T-cell (primary cell): Measurements from ENCODE around the gene DCAF5. TPM values are rescaled to one million over a fixed set of nuclear protein-coding genes. Genes with fewer than 3 reads are reported as not detected.

Experiments used
- ATAC-seq, 4 experiments: fragments of 200-7000 bp in 3 of 4; fragments of 150-1000 bp in 1 of 4; cut with Tn5 transposase; replicated peaks in 1 of 4; 1 replicate in 3 of 4; 2 replicates in 1 of 4; pipeline ENCODE4 v1.10.0; 2021; ENCODE audit warnings: moderate library complexity in 3 of 4, mild to moderate bottlenecking in 2 of 4, moderate number of reproducible peaks in 1 of 4
- CTCF ChIA-PET, 2 donors: fragments of 300-600 bp; sonication (Branson Sonifier 250); formaldehyde crosslinking; loops; one replicate each; lab custom pipeline; 2022; ENCODE audit warnings: antibody characterized with exemption in 2 of 2; lab: Charles Lee
- POLR2A ChIA-PET, 2 donors: fragments of 300-600 bp; sonication (Branson Sonifier 250); formaldehyde crosslinking; loops; one replicate each; lab custom pipeline; 2022; ENCODE audit warnings: antibody characterized with exemption in 2 of 2; lab: Charles Lee
- DNase-seq, 35 experiments: peaks; one replicate each; pipeline versions ENCODE4 v3.0.0 to v3.0.0-alpha.2; 2013 to 2023
- H3K27ac ChIP-seq: one replicate; pipeline ENCODE4 v1.5.1; 2013; ENCODE audit warnings: low read length
- H3K27me3 ChIP-seq, 2 experiments: replicated peaks in 1 of 2; 1 replicate in 1 of 2; 2 replicates in 1 of 2; pipeline versions ENCODE4 v1.6.1 to v1.7.0; 2013; ENCODE audit warnings: low read length in 1 of 2, mixed read lengths in 1 of 2; ENCODE audit not compliant: control insufficient read depth in 2 of 2, insufficient read depth in 2 of 2; ENCODE audit errors: extremely low read depth in 1 of 2
- H3K36me3 ChIP-seq, 2 donors: 1 replicate in 1 of 2; 2 replicates in 1 of 2; pipeline versions ENCODE4 v1.6.1 to v1.7.0; 2013; ENCODE audit warnings: low read length in 1 of 2; ENCODE audit not compliant: control insufficient read depth in 2 of 2, insufficient read depth in 1 of 2; ENCODE audit errors: extremely low read depth in 1 of 2
- H3K4me1 ChIP-seq, 2 experiments: 1 replicate in 1 of 2; 2 replicates in 1 of 2; pipeline versions ENCODE4 v1.6.1 to v1.7.0; 2013; ENCODE audit warnings: low read length in 2 of 2, mixed read lengths in 1 of 2; ENCODE audit not compliant: insufficient read depth in 2 of 2, control insufficient read depth in 1 of 2; ENCODE audit errors: extremely low read depth in 1 of 2
- H3K4me3 ChIP-seq, 2 donors: 1 replicate in 1 of 2; 2 replicates in 1 of 2; pipeline versions ENCODE4 v1.5.1 to v1.7.0; 2013; ENCODE audit warnings: mild to moderate bottlenecking in 2 of 2, low read length in 1 of 2, moderate library complexity in 1 of 2; ENCODE audit not compliant: control insufficient read depth in 1 of 2; ENCODE audit errors: extremely low read depth in 1 of 2
- H3K9me3 ChIP-seq: 2 replicates; pipeline ENCODE4 v1.7.0; 2013
- H3K27ac Mint-ChIP-seq, 2 donors: one replicate each; pipeline ENCODE4 v1.8.0; 2020 to 2021; ENCODE audit warnings: mild to moderate bottlenecking in 2 of 2, mixed read lengths in 2 of 2
- H3K27me3 Mint-ChIP-seq, 2 donors: one replicate each; pipeline ENCODE4 v1.8.0; 2021 to 2022; ENCODE audit warnings: mixed read lengths in 2 of 2
- H3K36me3 Mint-ChIP-seq: one replicate; pipeline ENCODE4 v1.8.0; 2021; ENCODE audit warnings: mixed read lengths
- H3K4me1 Mint-ChIP-seq, 3 donors: one replicate each; pipeline ENCODE4 v1.8.0; 2020 to 2022; ENCODE audit warnings: mixed read lengths in 3 of 3, mild to moderate bottlenecking in 1 of 3
- H3K4me3 Mint-ChIP-seq, 3 donors: one replicate each; pipeline ENCODE4 v1.8.0; 2020 to 2022; ENCODE audit warnings: mild to moderate bottlenecking in 3 of 3, mixed read lengths in 3 of 3, moderate library complexity in 3 of 3
- H3K9me3 Mint-ChIP-seq, 3 donors: one replicate each; pipeline ENCODE4 v1.8.0; 2020 to 2022; ENCODE audit warnings: mixed read lengths in 3 of 3
- WGBS: methylation state at CpG from one replicate; pipeline ENCODE4 v1.1.5; 2013; ENCODE audit warnings: missing lambda C conversion rate; ENCODE audit not compliant: insufficient coverage; 5-methylcytosine and 5-hydroxymethylcytosine counted together
- total RNA-seq, 35 experiments: library from RNA in 6 of 35; stranded (reverse) in 6 of 35; fragments of 120-200 nt in 1 of 35; gene quantifications; one replicate each; pipeline versions ENCODE4 v1.2.1 to v1.2.4 and lab custom pipeline; 2013 to 2026

Gene DCAF5
- total RNA-seq, 5 donors from 2014 or later (not counting 1 experiment from before 2014, with no cell fraction given): 60.3 to 80.8 (median 64.2) TPM

DNA sequence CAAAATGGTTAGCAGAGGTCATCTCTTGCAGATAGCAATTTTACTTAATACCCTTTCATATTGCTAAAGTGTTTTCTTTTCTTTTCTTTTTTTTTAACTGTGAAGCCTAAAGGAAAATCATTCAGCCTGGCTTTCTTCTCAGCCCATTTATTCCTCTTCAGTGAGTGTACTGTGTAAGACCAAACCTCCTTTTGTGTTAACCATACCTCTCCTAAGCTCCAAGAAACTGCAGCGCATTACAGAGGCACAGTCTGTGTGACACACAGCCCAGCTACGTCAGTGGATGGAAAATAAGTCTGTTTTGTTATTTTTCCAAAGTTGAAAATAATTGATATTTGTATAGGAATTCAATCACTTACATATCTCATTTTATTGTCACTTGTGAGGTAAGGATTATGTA, 21.7 kb downstream of the DCAF5 start:
- no peaks in the 10 kb centered on the region for H3K36me3 ChIP-seq
- H3K27ac Mint-ChIP-seq: peak overlapping the region; percentile 68 to 77
- H3K27ac ChIP-seq: no peak overlapping the region
- POLR2A ChIA-PET: interaction anchor here (0.6 kb wide), 2 partner anchors 23 to 57 kb away, joined by 4 to 8 read pairs; no protein-coding TSS in a partner anchor
- H3K27me3 ChIP-seq: no peaks in the 10 kb centered on the region
- no peak overlapping the region for H3K4me3 Mint-ChIP-seq
- no peaks in the 10 kb centered on the region for H3K36me3 Mint-ChIP-seq
- no peaks in the 10 kb centered on the region for H3K9me3 Mint-ChIP-seq
- ATAC-seq (no peak), DNase-seq (no peak)
- H3K9me3 ChIP-seq: no peaks in the 10 kb centered on the region
- CTCF ChIA-PET: interaction anchor here (0.6 to 2.5 kb wide), 8 partner anchors 12 to 312 kb away, joined by 3 to 16 read pairs (median 4); partner anchors contain the start of gene DCAF5 (in 1 of the 2)
- H3K4me1 ChIP-seq: peaks cover 7 to 12% of the 10 kb centered on the region in 2 experiments
- no peaks in the 10 kb centered on the region for H3K27me3 Mint-ChIP-seq
- H3K4me1 Mint-ChIP-seq: peaks cover 72 to 88% (median 85%) of the 10 kb centered on the region in 3 donors
- H3K4me3 ChIP-seq: no peak overlapping the region
- no CpG with 5 or more reads among the region's 2 CpGs for WGBS

DNA sequence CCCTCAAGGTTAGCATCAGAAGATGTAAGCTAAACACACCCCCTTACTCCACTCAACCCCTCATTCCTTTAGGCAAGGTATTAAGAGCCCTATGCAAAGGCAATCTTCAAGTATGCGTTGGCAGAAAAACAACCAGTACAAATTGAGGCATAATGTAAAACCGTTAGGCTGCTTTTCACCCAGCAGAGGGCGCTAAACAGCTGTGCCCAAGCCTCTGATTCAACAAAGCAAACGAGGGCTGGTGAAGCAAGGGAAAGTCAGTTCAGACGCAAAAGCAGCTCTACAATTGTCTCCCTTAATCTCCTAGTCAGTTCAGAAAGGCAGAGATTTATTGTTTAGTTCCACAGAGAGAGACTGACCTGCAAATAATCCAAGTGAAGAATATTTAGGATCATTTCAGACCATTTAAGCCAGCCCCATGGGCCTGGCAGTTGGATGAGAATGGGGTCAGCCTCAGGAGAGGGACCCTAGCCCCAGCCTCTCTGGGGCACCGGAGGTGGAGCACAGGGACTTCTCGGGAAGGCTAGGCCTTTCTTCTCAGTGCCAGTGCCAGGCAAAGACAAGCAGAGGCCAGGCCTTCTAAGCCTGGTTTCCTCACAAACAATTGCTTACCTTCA, 23.5 kb downstream of the DCAF5 start:
- Mint-ChIP-seq H3K27ac (peak overlapping the region; percentile 53 to 68), H3K27me3 (no peaks in the 10 kb centered on the region), H3K4me3 (no peak overlapping the region), H3K9me3 (no peaks in the 10 kb centered on the region), H3K4me1 (peaks cover 82 to 83% (median 82%) of the 10 kb centered on the region in 3 donors), H3K36me3 (no peaks in the 10 kb centered on the region)
- POLR2A ChIA-PET: interaction anchor here in 1 of 2 donors (0.6 kb wide), 1 partner anchor 70 kb away, joined by 3 read pairs; no protein-coding TSS in a partner anchor
- Histone ChIP-seq H3K36me3 (no peaks in the 10 kb centered on the region), H3K4me1 (peaks cover 7 to 12% of the 10 kb centered on the region in 2 experiments), H3K27me3 (no peaks in the 10 kb centered on the region), H3K4me3 (no peak overlapping the region), H3K9me3 (no peaks in the 10 kb centered on the region), H3K27ac (peak overlapping the region; percentile 50)
- CTCF ChIA-PET: interaction anchor here (0.5 to 2.5 kb wide), 19 partner anchors 11 to 331 kb away, joined by 3 to 16 read pairs (median 4); partner anchors contain the start of gene DCAF5 (in 1 of the 2)
- 2% methylated on average over 4 of the region's 7 CpGs for WGBS
- DNase-seq: peak; percentile 35 to 91 (median 68)
- peak; percentile 81 to 90 (median 86) for ATAC-seq

DNA sequence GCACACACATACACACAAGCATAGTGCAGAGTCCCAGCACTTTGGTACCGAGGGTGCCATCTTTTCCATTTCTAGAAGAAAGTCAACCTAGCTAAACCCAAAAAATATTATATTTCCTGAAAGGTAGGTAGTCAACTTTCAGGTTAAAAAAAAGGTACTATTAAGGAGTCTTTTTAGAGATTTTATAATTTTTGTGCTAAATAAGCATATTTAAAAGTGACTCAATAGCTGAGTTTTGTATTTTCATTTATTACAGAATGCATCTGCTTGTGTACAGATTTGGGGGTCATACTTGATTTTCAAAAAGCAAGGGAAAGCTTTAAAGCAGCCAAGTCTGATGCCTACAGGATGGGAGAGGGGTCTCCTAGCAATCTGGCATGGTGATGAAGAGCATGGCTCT, 34.6 kb downstream of the DCAF5 start:
- CTCF ChIA-PET: interaction anchor here (0.5 to 2.5 kb wide), 3 partner anchors 10 to 16 kb away, joined by 4 to 12 read pairs (median 5); no protein-coding TSS in a partner anchor
- Histone ChIP-seq H3K9me3 (no peaks in the 10 kb centered on the region), H3K4me1 (peaks cover 12 to 32% of the 10 kb centered on the region in 2 experiments), H3K4me3 (no peak overlapping the region), H3K27me3 (no peaks in the 10 kb centered on the region), H3K36me3 (peaks cover 5 to 58% of the 10 kb centered on the region in 2 donors), H3K27ac (no peak overlapping the region)
- DNase-seq (no peak), ATAC-seq (no peak)
- peak overlapping the region in 1 of 3 donors; percentile 59 for H3K4me3 Mint-ChIP-seq
- WGBS: no CpG with 5 or more reads among the region's 1 CpG
- H3K27me3 Mint-ChIP-seq: no peaks in the 10 kb centered on the region
- no peaks in the 10 kb centered on the region for H3K9me3 Mint-ChIP-seq
- peak overlapping the region; percentile 82 to 83 for H3K27ac Mint-ChIP-seq
- POLR2A ChIA-PET: interaction anchor here in 1 of 2 donors (0.7 kb wide), 1 partner anchor 15 kb away, joined by 3 read pairs; no protein-coding TSS in a partner anchor
- peaks cover 61% of the 10 kb centered on the region for H3K36me3 Mint-ChIP-seq
- peaks cover 55 to 70% (median 66%) of the 10 kb centered on the region in 3 donors for H3K4me1 Mint-ChIP-seq

DNA sequence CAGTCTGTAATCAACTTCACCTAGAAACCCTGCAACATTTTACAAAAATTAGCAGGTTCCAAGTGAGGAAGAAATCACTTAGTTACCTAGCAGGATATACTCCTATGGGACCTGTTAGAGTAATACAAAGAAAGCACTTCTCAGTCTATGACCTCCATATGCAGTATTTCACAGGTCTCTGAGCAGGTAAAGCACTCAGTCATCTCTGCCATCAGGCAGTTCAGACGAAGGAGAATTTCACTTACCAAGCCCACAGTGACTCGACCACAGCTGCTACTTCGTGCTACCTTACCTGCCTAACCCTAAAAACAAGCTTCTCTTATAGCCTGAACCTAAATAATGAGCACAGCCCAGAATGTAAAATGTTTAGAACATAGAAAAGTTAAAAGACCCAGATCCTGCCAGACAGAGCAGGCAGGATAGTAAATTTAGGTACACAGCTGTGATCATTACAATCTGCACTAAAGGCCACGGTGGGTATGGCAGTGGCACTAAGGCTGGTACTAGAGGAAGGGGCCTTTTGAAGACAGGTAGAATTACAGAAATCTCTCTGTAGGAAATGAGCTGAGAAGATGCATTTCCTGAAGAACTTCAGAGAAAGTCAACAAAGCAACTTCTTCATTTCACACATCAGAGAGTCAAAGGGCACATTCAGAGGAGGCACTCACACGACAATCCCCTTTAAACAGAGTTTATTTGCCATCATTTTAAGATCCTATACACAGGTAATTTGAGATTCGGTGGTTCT, 35.7 kb downstream of the DCAF5 start:
- Mint-ChIP-seq H3K27me3 (no peaks in the 10 kb centered on the region), H3K36me3 (peaks cover 63% of the 10 kb centered on the region), H3K9me3 (no peaks in the 10 kb centered on the region), H3K4me1 (peaks cover 48 to 59% (median 58%) of the 10 kb centered on the region in 3 donors), H3K4me3 (peak overlapping the region in 1 of 3 donors; percentile 59), H3K27ac (peak overlapping the region; percentile 82 to 83)
- H3K4me3 ChIP-seq: no peak overlapping the region
- H3K4me1 ChIP-seq: peaks cover 12 to 32% of the 10 kb centered on the region in 2 experiments
- peak; percentile 69 to 94 (median 84) for ATAC-seq
- H3K27me3 ChIP-seq: no peaks in the 10 kb centered on the region
- H3K27ac ChIP-seq: no peak overlapping the region
- POLR2A ChIA-PET: interaction anchor here in 1 of 2 donors (0.6 kb wide), 1 partner anchor 15 kb away, joined by 3 read pairs; no protein-coding TSS in a partner anchor
- CTCF ChIA-PET: interaction anchor here in 1 of 2 donors (0.9 to 2.5 kb wide), 3 partner anchors 9 to 12 kb away, joined by 3 to 12 read pairs (median 4); no protein-coding TSS in a partner anchor
- no peaks in the 10 kb centered on the region for H3K9me3 ChIP-seq
- peak in 16 of 35 experiments; percentile 4 to 49 (median 16) for DNase-seq
- 36% methylated on average over 4 of the region's 6 CpGs for WGBS
- H3K36me3 ChIP-seq: peaks cover 5 to 63% of the 10 kb centered on the region in 2 donors

DNA sequence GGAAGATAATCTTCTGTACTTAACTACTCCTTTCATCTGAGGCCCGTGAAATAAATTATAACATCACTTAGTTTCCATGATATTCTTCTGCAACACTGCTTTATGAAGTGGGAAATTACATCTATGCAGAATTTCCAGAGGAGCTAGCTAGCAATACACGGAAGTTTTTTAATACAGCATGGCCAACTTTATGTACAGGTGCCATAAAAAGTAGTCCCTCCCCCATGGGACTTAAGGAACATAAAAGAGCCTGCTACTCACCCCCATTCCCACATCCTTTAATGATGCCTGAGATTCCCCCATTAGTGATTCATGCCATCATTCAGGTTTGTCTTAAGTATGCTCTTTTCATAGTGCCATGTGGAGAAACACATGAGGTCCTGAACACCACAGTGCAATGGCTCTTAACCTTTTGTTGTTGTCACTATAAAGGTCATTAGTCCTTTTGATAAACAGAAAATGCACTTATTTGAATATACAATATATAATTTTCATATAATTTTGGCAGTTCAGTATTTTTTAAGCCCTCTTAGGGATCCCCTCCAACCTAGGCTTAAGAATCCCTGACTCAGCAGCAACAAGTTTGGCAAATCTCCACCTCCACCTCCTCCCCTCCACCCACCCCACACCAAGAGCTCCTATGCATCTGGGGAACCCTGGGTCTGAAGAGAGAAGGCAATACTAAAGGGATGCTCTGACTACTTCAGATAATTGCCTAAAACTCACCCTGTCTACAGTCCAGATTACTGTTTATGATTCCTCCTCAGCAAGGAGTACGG, 37.3 kb downstream of the DCAF5 start:
- ATAC-seq (no peak), DNase-seq (no peak)
- Histone ChIP-seq H3K27me3 (no peaks in the 10 kb centered on the region), H3K4me1 (peaks cover 12 to 31% of the 10 kb centered on the region in 2 experiments), H3K4me3 (no peak overlapping the region), H3K36me3 (peaks cover 5 to 74% of the 10 kb centered on the region in 2 donors), H3K9me3 (no peaks in the 10 kb centered on the region), H3K27ac (no peak overlapping the region)
- Mint-ChIP-seq H3K4me1 (peaks cover 32 to 43% (median 43%) of the 10 kb centered on the region in 3 donors), H3K4me3 (no peak overlapping the region), H3K36me3 (peaks cover 57% of the 10 kb centered on the region), H3K9me3 (no peaks in the 10 kb centered on the region), H3K27me3 (no peaks in the 10 kb centered on the region), H3K27ac (peak overlapping the region in 1 of 2 donors; percentile 61)
- POLR2A ChIA-PET: interaction anchor here in 1 of 2 donors (0.6 kb wide), 1 partner anchor 1625 kb away, joined by 6 read pairs; no protein-coding TSS in a partner anchor
- 100% methylated on average over 1 of the region's 3 CpGs for WGBS
- CTCF ChIA-PET: interaction anchor here in 1 of 2 donors (0.6 kb wide), 1 partner anchor 203 kb away, joined by 7 read pairs; no protein-coding TSS in a partner anchor
